ENCODE measurements around the gene IL1RAPL2.

IL1RAPL2 gene

GRCh38 chrX:105468741-105469140, 902.7 kb downstream of the IL1RAPL2 start:
- no peak for TF ChIP-seq CTCF (IDR thresholded peaks at IDR 0.05; ENCODE audit: insufficient read depth, low read length, poor library complexity, severe bottlenecking)
- Histone ChIP-seq H3K4me3 (replicated peaks; ENCODE audit: low read depth, low read length) (no peak overlapping the region), H3K27me3 (replicated peaks; ENCODE audit: control insufficient read depth, insufficient read depth, low read length) (no peaks in the 10 kb centered on the region), H3K36me3 (ENCODE audit: control insufficient read depth, insufficient read depth, low read length) (no peaks in the 10 kb centered on the region)
- no peak for DNase-seq (ENCODE audit: extremely low read depth, insufficient read length)

GRCh38 chrX:105471597-105471996, 905.6 kb downstream of the IL1RAPL2 start:
- Histone ChIP-seq H3K36me3 (ENCODE audit: control insufficient read depth, insufficient read depth, low read length) (no peaks in the 10 kb centered on the region), H3K27me3 (replicated peaks; ENCODE audit: control insufficient read depth, insufficient read depth, low read length) (no peaks in the 10 kb centered on the region), H3K4me3 (replicated peaks; ENCODE audit: low read depth, low read length) (no peak overlapping the region)
- no peak for DNase-seq (ENCODE audit: extremely low read depth, insufficient read length)
- no peak for TF ChIP-seq CTCF (IDR thresholded peaks at IDR 0.05; ENCODE audit: insufficient read depth, low read length, poor library complexity, severe bottlenecking)

- TF ChIP-seq CTCF (IDR thresholded peaks at IDR 0.05; ENCODE audit: insufficient read depth, low read length, poor library complexity, severe bottlenecking), result no peak
- no peak overlapping the region for H3K4me3 ChIP-seq (replicated peaks; ENCODE audit: low read depth, low read length)
- no peaks in the 10 kb centered on the region for H3K36me3 ChIP-seq (ENCODE audit: control insufficient read depth, insufficient read depth, low read length)
- H3K27me3 ChIP-seq (replicated peaks; ENCODE audit: control insufficient read depth, insufficient read depth, low read length), result no peaks in the 10 kb centered on the region
- no peak for DNase-seq (ENCODE audit: extremely low read depth, insufficient read length)
Measured at GRCh38 chrX:105475801-105476200, 909.8 kb downstream of the IL1RAPL2 start.

- no peak for DNase-seq (ENCODE audit: extremely low read depth, insufficient read length)
- TF ChIP-seq CTCF (IDR thresholded peaks at IDR 0.05; ENCODE audit: insufficient read depth, low read length, poor library complexity, severe bottlenecking), result no peak
- H3K4me3 ChIP-seq (replicated peaks; ENCODE audit: low read depth, low read length), result no peak overlapping the region
Measured at GRCh38 chrX:105477351-105477750, 911.4 kb downstream of the IL1RAPL2 start.

GRCh38 chrX:105480646-105481310, 914.8 kb downstream of the IL1RAPL2 start:
- Histone ChIP-seq H3K36me3 (ENCODE audit: control insufficient read depth, insufficient read depth, low read length) (no peaks in the 10 kb centered on the region), H3K27me3 (replicated peaks; ENCODE audit: control insufficient read depth, insufficient read depth, low read length) (no peaks in the 10 kb centered on the region), H3K4me3 (replicated peaks; ENCODE audit: low read depth, low read length) (no peak overlapping the region)
- no peak for DNase-seq (ENCODE audit: extremely low read depth, insufficient read length)
- no peak for TF ChIP-seq CTCF (IDR thresholded peaks at IDR 0.05; ENCODE audit: insufficient read depth, low read length, poor library complexity, severe bottlenecking)

More at GRCh38 chrX:105477351-105477750, 911.4 kb downstream of the IL1RAPL2 start:
- Histone ChIP-seq H3K36me3 (ENCODE audit: control insufficient read depth, insufficient read depth, low read length) (no peaks in the 10 kb centered on the region), H3K27me3 (replicated peaks; ENCODE audit: control insufficient read depth, insufficient read depth, low read length) (no peaks in the 10 kb centered on the region)

- H3K27me3 ChIP-seq (replicated peaks; ENCODE audit: control insufficient read depth, insufficient read depth, low read length), result no peaks in the 10 kb centered on the region
- H3K4me3 ChIP-seq (replicated peaks; ENCODE audit: low read depth, low read length), result no peak overlapping the region
- no peaks in the 10 kb centered on the region for H3K36me3 ChIP-seq (ENCODE audit: control insufficient read depth, insufficient read depth, low read length)
- TF ChIP-seq CTCF (IDR thresholded peaks at IDR 0.05; ENCODE audit: insufficient read depth, low read length, poor library complexity, severe bottlenecking), result no peak
- DNase-seq (ENCODE audit: extremely low read depth, insufficient read length), result no peak
Measured at GRCh38 chrX:105483011-105483410, 917.0 kb downstream of the IL1RAPL2 start.

Data from GM06990 (cell line).